HG03095 (cell line): Measurements from ENCODE around the gene XPO1.
"Not testable (repeated sequence)": the region's sequence is repeated elsewhere in the genome, so short reads cannot be mapped to it uniquely, and the experiment has no call there.

Experiments
- ATAC-seq: cut with Tn5 transposase; IDR thresholded peaks from one replicate; pipeline ENCODE4 v1.9.1; 2021; ENCODE audit warnings: moderate library complexity; ENCODE audit not compliant: unreplicated experiment

The XPO1 gene, protein sequence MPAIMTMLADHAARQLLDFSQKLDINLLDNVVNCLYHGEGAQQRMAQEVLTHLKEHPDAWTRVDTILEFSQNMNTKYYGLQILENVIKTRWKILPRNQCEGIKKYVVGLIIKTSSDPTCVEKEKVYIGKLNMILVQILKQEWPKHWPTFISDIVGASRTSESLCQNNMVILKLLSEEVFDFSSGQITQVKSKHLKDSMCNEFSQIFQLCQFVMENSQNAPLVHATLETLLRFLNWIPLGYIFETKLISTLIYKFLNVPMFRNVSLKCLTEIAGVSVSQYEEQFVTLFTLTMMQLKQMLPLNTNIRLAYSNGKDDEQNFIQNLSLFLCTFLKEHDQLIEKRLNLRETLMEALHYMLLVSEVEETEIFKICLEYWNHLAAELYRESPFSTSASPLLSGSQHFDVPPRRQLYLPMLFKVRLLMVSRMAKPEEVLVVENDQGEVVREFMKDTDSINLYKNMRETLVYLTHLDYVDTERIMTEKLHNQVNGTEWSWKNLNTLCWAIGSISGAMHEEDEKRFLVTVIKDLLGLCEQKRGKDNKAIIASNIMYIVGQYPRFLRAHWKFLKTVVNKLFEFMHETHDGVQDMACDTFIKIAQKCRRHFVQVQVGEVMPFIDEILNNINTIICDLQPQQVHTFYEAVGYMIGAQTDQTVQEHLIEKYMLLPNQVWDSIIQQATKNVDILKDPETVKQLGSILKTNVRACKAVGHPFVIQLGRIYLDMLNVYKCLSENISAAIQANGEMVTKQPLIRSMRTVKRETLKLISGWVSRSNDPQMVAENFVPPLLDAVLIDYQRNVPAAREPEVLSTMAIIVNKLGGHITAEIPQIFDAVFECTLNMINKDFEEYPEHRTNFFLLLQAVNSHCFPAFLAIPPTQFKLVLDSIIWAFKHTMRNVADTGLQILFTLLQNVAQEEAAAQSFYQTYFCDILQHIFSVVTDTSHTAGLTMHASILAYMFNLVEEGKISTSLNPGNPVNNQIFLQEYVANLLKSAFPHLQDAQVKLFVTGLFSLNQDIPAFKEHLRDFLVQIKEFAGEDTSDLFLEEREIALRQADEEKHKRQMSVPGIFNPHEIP (N-terminal part only)

DNA sequence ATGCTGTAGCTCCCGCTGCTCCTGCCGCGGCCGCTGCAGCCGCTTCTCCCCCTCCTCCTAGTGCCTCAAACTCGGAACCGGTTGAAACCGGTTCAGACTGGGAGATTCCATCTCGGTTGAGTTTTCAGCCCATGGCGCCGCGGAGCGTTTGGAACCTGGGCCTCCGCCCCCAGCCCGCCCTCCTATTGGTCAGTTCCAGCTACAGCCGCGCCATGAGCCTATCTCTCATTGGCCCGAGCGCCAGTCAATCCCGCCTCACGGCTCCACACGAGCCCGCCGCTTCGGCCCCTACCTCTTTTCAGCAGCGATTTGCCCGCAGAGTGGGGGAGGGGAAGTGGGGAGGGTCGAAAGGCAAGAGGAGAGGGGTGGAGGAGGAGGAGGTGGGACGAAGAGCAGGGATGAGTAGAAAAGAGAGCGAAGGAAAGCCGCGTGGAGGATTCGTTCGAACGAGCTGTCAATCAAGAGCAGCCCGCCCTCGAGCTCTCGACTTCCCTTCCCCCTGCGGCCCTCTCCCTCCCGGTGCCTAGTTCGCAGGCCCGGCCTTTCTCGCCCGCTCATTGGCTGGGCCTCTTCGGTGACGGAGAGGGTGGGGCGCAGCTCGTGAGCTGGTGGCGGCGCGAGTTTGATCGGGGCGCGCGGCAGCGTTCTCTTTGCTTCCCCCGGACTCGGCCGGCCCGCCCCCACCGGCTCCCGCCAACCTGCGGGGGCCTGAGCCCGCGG is at the start of gene XPO1:
Gene XPO1 (minus strand): TSS at position 157 of the 720 bp plus-strand sequence. CDS start 4,459 bp downstream, outside the sequence.
- ATAC-seq = peak; percentile 82

DNA sequence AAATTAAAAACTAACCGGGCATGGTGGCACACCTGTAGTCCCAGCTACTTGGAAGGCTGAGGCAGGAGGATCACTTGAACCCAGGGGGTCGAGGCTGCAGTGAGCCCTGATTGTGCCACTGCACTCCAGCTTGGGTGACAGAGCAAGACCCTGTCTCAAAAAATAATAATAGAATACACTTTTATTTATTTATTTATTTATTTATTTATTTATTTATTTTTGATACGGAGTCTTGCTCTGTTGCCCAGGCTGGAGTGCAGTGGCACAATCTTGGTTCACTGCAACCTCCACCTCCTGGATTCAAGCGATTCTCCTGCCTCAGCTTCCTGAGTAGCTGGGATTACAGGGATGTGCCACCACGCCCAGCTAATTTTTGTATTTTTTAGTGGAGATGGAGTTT is 48.8 kb upstream of the XPO1 start:
- not testable (repeated sequence) for ATAC-seq

DNA sequence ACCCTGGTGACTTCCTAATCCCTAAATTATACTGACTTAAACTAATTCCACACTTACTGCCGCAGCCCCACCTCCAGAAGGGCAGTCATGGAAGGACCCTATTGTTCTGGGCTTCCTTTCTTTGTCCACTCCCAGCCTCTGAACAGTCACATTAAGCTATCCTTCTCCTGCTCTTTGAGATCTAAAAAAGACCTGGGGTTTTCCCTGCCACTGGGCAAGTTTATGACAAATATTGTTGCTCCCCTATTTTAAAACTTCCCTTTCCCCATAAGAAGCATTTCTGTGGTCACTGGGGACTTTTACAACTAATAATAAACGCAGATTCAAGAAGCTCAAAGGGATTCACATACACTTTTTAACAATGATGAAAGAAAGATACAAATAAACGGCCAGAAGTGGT is 47.2 kb upstream of the XPO1 start:
- no peak for ATAC-seq

DNA sequence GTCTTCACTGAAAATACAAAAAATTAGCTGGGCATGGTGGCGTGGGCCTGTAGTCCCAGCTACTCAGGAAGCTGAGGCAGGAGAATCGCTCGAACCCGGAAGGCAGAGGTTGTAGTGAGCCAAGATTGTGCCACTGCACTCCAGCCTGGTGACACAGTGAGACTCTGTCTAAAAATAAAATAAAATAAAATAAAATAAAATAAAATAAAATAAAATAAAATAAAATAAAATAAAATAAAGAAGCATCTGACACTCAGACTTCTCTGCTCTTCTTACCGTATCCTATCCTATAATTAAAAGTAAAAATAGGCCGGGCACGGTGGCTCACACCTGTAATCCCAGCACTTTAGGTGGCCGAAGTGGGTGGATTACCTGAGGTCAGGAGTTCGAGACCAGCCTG is 46.2 kb upstream of the XPO1 start:
- ATAC-seq = not testable (repeated sequence)

DNA sequence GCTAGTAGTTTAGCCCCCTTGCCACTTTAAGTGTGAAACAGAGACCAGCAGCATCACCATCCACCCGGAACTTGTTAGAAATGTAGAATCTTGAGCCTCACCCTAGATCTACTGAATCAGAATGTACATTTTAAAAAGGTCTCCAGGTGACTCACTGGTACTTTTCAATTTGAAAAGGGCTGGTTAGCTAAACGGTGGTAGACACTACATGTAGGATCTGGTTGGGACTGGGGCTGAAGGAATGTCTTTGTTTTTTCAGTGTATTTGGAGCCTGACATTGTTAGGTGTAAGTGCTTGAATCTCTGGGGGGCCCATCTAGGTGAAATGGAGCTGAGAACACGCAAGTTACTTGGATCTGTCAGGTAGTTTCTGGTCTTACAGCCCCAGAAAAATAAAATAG is 44.0 kb upstream of the XPO1 start:
- no peak for ATAC-seq

DNA sequence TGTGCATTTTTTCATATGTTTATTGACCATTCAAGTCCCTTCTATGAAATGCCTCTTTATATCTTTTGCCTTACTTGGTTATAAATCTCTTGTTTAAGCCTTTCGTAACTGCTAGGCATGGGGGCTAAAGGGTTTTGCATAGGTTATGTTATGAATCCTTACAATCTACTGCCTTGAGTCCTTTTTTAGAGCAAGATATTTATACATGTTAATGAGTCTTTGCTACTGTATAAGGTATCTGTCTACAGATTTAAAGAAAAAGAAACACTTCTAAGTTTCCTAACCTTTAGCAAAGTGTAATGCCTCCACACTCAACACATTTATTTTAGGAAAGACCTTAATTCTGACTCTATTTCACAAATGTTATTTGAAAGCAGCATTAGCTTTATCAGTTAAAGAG is 43.6 kb upstream of the XPO1 start:
- no peak for ATAC-seq

DNA sequence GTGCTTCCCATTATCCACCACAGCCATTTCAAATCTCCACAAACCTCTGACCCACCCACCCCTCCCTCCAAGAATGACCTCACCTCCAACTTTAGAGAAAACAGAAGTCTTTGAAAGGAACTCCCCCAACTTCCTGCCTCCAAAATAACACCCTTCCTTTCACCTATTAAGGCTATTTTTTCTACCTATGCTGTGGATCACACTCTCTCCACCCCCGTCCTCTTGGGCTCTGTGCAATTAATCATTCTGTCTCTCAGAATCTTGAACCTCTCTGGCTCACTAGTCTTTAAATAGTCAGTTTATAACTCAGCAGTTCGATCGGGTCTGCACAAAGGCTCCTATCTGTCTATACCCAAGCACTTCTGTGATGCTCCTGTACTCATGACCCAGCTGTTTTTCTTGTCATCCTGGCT is 37.3 kb upstream of the XPO1 start:
- no peak for ATAC-seq

DNA sequence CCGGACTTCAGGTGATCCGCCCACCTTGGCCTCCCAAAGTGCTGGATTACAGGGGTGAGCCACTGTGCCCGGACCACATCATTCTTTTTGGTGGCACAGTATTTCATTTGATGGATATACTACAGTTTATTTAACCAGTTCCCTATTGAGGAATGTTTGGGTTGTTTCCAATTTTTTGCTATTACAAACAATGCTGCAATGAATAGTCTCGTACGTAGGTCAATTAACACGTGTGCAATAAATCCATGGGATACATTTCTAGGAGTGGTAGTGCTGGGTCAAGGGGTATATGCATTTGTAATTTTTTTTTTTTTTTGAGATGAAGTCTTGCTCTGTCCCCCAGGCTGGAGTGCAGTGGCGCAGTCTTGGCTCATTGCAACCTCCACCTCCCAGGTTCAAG is 28.4 kb upstream of the XPO1 start:
- no peak for ATAC-seq

DNA sequence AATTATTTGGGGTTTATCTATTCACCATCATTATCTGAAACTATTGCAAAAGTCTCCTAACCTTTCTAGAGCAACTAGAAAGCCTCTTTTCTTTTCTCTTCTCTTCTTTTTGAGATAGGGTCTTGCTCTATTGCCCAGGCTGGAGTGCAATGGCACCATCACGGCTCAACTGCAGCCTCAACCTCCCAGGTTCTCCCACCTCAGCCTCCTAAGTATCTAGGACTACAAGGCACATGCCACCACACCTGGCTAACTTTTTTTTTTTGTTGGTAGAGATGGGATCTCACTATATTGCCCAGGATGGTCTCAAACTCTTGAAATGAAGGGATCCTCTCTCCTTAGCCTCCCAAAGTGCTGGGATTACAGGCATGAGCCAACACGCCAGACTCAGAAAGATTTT is 24.5 kb upstream of the XPO1 start:
- ATAC-seq = no peak

DNA sequence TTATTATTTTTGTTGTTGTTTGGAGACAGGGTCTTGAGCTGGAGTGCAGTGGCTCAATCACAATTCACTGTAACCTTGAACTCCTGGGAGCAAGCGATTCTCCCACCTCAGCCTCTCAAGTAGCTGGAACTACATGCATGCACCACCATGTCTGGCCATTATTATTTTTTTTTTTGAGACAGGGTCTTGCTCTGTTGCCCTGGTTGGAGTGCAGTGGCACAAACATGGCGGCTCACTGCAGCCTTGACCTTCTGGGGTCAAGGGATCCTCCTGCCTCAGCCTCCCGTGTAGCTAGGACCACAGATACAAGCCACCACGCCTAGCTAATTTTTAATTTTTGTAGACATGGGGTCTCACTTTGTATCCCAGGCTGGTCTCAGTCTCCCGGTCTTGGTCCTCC is 20.0 kb upstream of the XPO1 start:
- no peak for ATAC-seq

DNA sequence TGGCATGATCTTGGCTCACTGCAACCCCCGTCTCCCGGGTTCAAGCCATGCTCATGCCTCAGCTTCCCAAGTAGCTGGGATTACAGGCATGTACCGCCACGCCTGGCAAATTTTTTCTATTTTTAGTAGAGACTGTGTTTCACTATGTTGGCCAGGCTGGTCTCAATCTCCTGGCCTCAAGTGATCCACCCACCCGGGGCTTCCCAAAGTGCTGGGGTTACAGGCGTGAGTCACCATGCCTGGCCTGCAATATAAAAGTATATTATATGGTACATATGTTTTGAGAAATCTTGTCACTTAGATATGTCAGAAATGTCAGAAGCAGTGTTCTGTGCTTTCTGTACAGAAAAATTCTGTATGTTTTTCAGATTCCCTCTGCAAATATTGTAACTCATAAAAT is 19.2 kb upstream of the XPO1 start:
- no peak for ATAC-seq

DNA sequence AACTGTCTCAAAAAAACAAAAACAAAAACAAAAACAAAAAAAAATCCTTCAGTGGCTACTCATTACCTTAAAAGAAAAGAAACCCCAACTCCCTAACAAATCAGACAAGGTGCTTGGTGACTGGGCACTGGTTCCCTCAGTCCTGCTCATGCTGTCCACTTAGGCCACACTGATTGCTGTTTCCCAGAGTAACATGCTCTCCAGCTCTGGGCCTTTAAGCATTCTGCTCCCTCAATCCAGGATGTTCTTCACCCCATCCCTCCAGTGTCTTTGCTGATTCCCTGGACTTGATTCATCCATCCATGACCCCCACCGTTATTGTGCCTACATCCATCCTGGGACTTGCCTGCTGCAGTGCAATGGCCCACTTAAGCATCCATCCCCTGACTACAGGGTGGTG is 16.4 kb upstream of the XPO1 start:
- no peak for ATAC-seq

DNA sequence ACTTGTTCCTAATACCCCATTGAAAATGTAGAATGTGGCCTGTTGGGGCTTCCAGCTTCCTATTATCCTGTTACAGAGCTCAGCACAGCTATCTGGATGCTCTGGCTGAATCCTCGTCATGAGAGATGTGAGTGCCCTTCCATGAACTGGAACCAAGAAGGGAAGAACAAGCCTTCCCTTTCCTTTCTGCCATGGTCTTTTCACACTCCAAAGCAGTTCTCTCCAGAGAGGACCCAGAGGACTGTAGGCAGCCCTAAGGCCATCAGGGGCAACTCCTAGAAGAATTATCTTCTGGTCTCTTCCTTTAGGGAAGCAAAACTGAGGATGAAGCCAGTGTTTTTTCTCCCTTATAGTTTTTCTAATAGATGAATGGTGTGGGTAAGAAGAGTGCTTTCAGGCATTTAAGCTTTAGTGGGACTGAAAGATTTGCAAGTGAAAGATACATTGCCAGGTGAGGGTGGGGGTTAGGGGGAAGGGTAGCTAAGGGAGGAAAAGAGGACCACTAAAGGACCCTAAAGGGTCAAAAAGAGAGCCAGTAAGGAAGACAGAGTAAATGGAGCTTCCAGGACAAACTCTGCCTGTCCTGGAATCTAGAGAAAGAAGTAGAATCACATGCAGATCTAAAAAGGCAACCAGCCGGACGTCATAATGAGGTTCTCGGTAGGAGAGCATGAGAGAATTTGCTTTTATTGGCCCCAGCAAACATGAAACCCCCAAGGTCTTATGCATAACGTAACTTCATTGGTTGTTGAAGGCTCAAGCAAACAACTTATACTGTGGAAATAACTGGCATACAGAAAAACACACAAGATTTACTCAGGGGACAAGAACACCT is 12.4 kb upstream of the XPO1 start:
- no peak for ATAC-seq

DNA sequence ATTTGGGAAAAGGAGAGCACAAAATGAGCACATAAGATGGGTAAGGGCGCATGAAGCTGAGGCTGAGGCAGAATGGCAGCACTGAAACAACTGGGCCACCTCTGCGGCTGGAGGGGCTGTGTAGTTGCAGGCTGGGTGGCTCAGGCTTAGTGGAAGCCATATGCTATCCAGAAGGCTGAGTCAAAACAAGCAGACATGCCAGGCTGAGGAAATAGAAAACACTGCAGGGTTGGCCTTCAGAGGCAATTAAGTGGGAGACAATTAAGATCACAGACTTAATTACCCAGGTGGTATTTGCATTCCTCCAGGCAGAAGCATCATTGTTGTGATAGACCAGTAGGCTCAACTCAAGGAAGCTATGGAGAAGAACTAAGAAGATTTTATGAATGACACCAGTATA is 11.4 kb upstream of the XPO1 start:
- no peak for ATAC-seq

DNA sequence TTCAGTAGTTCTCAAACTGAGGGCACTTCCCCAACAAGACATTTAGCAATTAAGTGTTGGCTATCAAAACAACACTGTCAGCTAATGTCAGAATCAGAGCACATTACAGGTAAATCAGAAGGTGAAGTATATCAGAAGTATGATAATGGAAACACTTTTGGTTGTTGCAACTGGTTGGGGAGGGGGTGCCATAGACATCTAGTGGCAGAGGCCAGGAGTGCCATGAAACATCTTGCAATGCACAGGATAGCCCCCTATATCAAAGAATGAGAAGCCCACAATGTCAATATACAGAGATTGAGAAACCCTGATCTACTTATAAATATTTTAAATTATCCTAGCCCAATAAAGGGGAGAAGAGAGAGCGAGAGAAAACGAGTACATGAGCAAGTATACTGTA is 4.9 kb upstream of the XPO1 start:
- no peak for ATAC-seq

DNA sequence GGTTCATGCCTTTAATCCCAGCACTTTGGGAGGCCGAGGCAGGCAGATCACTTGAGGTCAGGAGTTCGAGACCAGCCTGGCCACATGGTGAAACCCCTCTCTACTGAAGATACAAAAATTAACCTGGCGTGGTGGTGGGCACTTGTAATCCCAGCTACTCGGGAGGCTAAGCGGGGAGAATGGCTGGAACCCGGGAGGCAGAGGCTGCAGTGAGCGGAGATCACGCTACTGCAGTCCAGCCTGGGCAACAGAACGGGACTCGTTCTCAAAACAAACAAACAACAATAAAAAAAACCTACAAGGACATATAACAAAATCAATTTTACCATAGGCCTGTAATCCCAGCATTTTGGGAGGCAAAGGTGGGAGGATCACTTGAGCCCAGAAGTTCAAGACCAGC is 2.0 kb upstream of the XPO1 start:
- not testable (repeated sequence) for ATAC-seq

DNA sequence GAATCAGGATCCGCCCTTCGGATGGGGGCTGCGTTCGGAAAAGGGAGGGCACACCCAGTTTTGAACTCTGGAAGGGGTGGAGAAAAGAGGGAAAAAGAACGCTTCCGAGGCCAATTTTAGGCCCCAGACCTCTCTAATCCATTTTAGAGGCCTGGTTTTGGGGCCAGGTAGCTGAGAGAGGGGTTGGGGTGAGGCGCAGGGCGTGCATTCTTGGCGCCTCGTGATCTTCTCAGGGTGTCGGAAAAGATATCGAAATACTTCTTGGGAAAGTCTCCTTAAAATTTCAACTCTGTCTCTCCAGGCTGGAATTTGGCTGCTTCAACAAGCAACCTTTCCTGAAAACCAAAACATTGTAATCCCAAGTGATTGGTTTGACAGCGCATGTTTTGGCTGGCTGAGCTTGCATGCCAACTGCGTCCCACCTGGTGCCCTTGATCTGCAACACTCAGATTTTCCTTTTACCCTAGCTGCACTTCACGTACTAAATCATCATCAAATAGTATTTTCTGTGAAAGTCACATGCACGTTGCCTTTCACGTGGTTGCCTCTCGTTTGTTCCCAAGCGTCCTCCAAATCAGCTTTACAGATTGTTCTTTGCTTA is 864 bp upstream of the XPO1 start:
- no peak for ATAC-seq

DNA sequence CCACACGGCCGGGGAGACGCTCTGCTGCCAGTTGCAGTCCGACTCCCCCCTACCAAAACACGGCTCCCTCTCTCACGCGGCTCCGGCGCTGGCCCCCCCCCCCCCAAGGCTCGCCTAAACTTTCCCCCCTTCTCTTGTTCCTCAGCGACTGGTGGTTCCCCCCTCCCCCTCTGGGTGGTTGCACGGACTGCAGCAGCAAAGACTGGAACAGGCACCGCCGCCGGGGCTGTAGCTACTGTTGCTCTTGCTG is 281 bp downstream of the XPO1 start:
- no peak for ATAC-seq

DNA sequence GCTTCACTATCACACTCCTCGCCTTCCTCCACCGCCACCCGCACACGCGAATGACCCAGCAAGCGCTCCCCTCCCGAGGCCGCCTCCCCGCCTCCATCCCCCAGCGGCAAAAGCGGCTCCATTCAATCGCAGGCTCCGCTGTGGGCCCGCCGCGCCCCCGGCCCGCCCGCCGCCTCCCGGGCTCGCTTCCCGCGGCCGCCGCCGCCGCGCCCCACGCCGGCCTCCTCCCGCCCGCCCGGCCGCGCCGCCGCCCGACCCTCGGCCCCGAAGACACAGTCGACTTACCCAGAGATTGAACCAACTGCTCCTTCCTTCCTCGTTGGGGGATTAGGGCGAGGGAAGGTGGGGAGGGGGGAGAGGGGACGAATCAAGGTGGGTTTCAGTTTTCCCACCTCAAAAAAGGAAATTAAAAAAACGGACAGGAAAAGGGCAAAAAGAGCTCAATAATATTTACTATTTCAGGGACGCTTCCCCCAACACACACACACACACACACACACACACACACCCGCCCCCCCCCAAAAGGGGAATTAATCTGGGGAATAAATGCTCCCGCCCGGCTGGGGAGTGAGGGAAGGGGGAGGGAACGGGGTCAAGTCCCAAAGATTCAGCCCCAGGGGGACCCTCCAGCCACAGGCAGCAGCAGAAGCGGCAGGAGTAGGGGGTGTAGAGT is 743 bp downstream of the XPO1 start:
- no peak for ATAC-seq
